Measurements from ENCODE around the gene ZFP69. TPM values are rescaled to one million over a fixed set of nuclear protein-coding genes. Genes with fewer than 3 reads are reported as not detected.

Gene ZFP69
- total RNA-seq, 1 donor from 2014 or later, result 3.3 TPM

DNA sequence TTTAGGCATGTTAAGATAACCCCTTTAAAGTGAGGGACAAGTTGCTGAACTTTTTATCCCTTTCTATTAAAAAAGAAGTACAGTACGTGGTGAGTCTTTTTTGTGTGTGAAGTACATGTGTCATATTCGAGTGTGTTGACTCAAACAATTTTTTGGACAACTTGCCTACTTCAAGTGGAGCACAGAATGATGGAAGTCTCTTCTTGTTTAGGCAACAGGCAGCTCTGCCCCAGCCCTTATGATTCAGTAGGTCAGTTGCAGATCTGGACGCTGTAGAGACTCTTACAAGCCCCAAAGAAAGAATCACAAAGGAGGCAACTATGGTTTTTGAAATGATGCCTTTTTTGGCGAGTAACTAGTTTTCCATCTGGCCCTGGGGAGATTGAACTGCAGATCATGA is 41.2 kb upstream of the ZFP69 start:
- no peak overlapping the region for H3K4me3 Mint-ChIP-seq (ENCODE audit: unreplicated experiment)
- no peak for TF ChIP-seq CTCF (IDR thresholded peaks at IDR 0.05; ENCODE audit: unreplicated experiment)

GRCh38 chr1:40438391-40439015 is 38.6 kb upstream of the ZFP69 start:
- H3K27ac Mint-ChIP-seq (ENCODE audit: unreplicated experiment), result peak overlapping the region; percentile 11
- TF ChIP-seq CTCF (IDR thresholded peaks at IDR 0.05; ENCODE audit: unreplicated experiment), result peak; percentile 88
- no peak overlapping the region for H3K4me3 Mint-ChIP-seq (ENCODE audit: unreplicated experiment)
- peaks cover 16% of the 10 kb centered on the region for H3K4me1 Mint-ChIP-seq (ENCODE audit: unreplicated experiment)
- DNase-seq (ENCODE audit: low spot score), result peak; percentile 18
- H3K27me3 Mint-ChIP-seq (ENCODE audit: unreplicated experiment), result no peaks in the 10 kb centered on the region
- H3K9me3 Mint-ChIP-seq (ENCODE audit: unreplicated experiment), result no peaks in the 10 kb centered on the region
- H3K36me3 Mint-ChIP-seq (ENCODE audit: low read depth, unreplicated experiment), result no peaks in the 10 kb centered on the region

More for the DNA sequence above, 41.2 kb upstream of the ZFP69 start:
- H3K36me3 Mint-ChIP-seq (ENCODE audit: low read depth, unreplicated experiment), result no peaks in the 10 kb centered on the region
- H3K27ac Mint-ChIP-seq (ENCODE audit: unreplicated experiment), result no peak overlapping the region
- no peak for DNase-seq (ENCODE audit: low spot score)
- H3K9me3 Mint-ChIP-seq (ENCODE audit: unreplicated experiment), result no peaks in the 10 kb centered on the region
- no peaks in the 10 kb centered on the region for H3K27me3 Mint-ChIP-seq (ENCODE audit: unreplicated experiment)
- H3K4me1 Mint-ChIP-seq (ENCODE audit: unreplicated experiment), result peaks cover 16% of the 10 kb centered on the region

DNA sequence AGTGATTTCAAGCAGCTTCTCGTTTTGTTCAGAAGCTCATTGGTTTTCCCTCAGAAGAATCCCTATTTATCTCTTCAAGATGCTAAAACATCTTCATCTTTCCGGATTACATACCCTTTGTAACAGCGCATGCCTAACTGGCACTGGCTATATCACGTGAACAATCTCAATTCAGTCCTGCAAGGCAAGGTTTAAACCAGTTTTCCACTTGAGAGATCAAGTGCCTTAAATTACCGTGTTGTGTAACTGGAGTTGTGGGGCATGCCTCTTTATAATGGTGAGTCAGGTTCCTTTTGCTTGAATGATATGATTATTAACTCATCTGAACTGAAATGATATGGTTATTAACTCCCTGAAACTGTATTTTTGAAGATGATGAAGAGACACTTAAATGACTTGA is 37.8 kb upstream of the ZFP69 start:
- no peak for TF ChIP-seq CTCF (IDR thresholded peaks at IDR 0.05; ENCODE audit: unreplicated experiment)
- Mint-ChIP-seq H3K27ac (ENCODE audit: unreplicated experiment) (no peak overlapping the region), H3K4me1 (ENCODE audit: unreplicated experiment) (peaks cover 16% of the 10 kb centered on the region), H3K36me3 (ENCODE audit: low read depth, unreplicated experiment) (no peaks in the 10 kb centered on the region), H3K27me3 (ENCODE audit: unreplicated experiment) (no peaks in the 10 kb centered on the region), H3K4me3 (ENCODE audit: unreplicated experiment) (no peak overlapping the region), H3K9me3 (ENCODE audit: unreplicated experiment) (no peaks in the 10 kb centered on the region)
- DNase-seq (ENCODE audit: low spot score), result no peak

DNA sequence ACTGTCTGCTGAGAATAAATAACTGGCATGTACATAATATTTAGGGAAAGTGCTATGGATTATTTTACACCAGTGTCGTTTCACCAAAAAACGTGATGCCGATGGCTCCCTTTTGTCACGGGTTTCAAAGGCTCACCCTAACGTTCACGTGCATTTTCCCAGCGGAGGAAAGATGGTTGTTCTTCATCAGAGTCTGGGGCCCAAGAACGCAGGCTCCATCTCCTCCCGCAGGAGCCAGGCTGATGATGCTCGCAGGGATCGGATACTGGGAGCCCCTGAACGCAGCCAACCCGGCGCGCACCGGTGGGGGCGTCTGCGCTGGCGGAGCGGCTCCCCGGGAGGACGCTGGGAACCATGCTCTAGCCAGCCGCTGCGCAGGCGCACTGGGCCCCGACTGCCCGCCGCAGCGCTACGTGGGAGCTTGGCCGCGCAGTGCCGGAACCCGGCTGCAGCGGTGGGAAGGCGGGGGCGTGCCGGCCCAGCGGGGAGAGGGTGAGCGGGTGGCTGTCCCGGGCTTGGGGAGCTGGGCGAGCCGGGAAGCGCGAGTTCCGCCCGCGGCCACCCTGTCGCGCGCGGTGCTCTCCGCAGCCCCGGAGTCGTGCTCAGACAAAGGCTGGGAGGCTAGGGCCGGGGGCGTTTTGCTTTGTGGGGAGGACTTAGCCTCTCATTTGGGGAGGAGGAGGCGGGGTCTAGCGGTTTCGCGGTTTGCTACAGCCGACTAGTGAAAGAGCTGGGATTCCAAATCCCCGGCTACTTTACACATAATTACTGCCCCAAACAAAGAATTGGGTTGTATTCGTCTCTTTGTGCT is 27.2 kb upstream of the ZFP69 start, which contains the start of gene ZFP69B:
Gene ZFP69B (plus strand): TSS at position 793 of the 811 bp plus-strand sequence. CDS start 486 bp downstream, outside the sequence.
- Mint-ChIP-seq H3K36me3 (ENCODE audit: low read depth, unreplicated experiment) (peaks cover 28% of the 10 kb centered on the region), H3K27me3 (ENCODE audit: unreplicated experiment) (no peaks in the 10 kb centered on the region), H3K4me3 (ENCODE audit: unreplicated experiment) (peak within 1 kb of the TSS; percentile 92), H3K9me3 (ENCODE audit: unreplicated experiment) (peaks cover 5% of the 10 kb centered on the region), H3K27ac (ENCODE audit: unreplicated experiment) (peak within 1 kb of the TSS; percentile 53), H3K4me1 (ENCODE audit: unreplicated experiment) (peaks cover 13% of the 10 kb centered on the region)
- no peak for TF ChIP-seq CTCF (IDR thresholded peaks at IDR 0.05; ENCODE audit: unreplicated experiment)
- peak; percentile 97 for DNase-seq (ENCODE audit: low spot score)

Data from endothelial cell (in vitro differentiated cells).